ENCODE measurements around the gene IGSF21. TPM values are rescaled to one million over a fixed set of nuclear protein-coding genes. Genes with fewer than 3 reads are reported as not detected.

The IGSF21 gene
- total and polyA plus RNA-seq, 2 of the 8 experiments (the other 6 are each of a cell fraction or from before 2014, with no cell fraction given), result 22.5 to 28.5 TPM

DNA sequence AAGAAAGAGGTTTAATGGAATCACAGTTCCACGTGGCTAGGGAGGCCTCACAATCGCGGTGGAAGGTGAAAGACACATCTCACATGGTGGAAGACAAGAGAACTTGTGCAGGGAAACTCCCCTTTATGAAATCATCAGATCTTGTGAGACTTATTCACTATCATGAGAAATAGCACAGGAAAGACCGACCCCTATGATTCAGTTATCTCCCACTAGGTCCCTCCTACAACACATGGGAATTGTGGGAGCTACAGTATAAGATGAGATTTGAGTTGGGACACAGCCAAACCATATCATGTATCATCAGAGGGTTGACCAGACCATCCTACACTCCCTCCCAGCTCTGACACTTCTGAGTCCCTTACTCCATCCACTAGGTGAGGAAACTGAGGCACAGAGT, 229.2 kb downstream of the IGSF21 start:
- no peak overlapping the region for H2AK5ac ChIP-seq (ENCODE audit: low read depth, low read length)
- TF ChIP-seq CREB1 (IDR thresholded peaks at IDR 0.05) (no peak), RBBP5 (IDR thresholded peaks at IDR 0.05; ENCODE audit: borderline replicate concordance, low read depth, low read length) (no peak), PHF8 (conservative IDR thresholded peaks at IDR 0.05; ENCODE audit: low read depth, low read length) (no peak), BACH1 (IDR thresholded peaks at IDR 0.05; ENCODE audit: low read length) (no peak), SIRT6 (IDR thresholded peaks at IDR 0.05; ENCODE audit: low read length) (no peak), BRCA1 (IDR thresholded peaks at IDR 0.05; ENCODE audit: low read depth, low read length) (no peak), NRF1 (IDR thresholded peaks at IDR 0.05; ENCODE audit: low read depth, low read length) (no peak), TAF7 (optimal IDR thresholded peaks at IDR 0.05; ENCODE audit: borderline replicate concordance, low read depth, low read length) (no peak), KDM4A (IDR thresholded peaks at IDR 0.05; ENCODE audit: low read depth, low read length, severe bottlenecking) (no peak), CBX8 (IDR thresholded peaks at IDR 0.05; ENCODE audit: borderline replicate concordance, low read depth, low read length) (no peak)
- POLR2A ChIA-PET (ENCODE audit: partially characterized antibody), result no interaction called here
- no peak overlapping the region for H3K4me2 ChIP-seq (ENCODE audit: insufficient read depth in 1 of 2, low read depth in 2 of 2, low read length in 2 of 2)
- no peaks in the 10 kb centered on the region for H3K36me3 ChIP-seq (ENCODE audit: control insufficient read depth in 2 of 4, insufficient read depth in 4 of 4, low read length in 3 of 4)
- no peaks in the 10 kb centered on the region for H3K9me3 ChIP-seq (ENCODE audit: insufficient read depth in 2 of 2, low read depth in 1 of 2, low read length in 1 of 2)
- H3K27ac ChIP-seq (ENCODE audit: low read depth, low read length), result no peak overlapping the region
- DNase-seq (ENCODE audit: low read depth in 1 of 2, low spot score in 2 of 2) (no peak), FAIRE-seq (no peak)
- H4K20me1 ChIP-seq (replicated peaks in 1 of 2; ENCODE audit: control insufficient read depth in 1 of 2, insufficient read depth in 2 of 2, low read length in 2 of 2), result no peaks in the 10 kb centered on the region
- H3K9ac ChIP-seq (replicated peaks in 1 of 4; ENCODE audit: extremely low read depth in 1 of 4, low read depth in 3 of 4, low read length in 3 of 4), result no peak overlapping the region
- H4K91ac ChIP-seq (replicated peaks; ENCODE audit: insufficient read length, low read length), result no peak overlapping the region
- H2AFZ ChIP-seq (ENCODE audit: low read length), result no peak overlapping the region
- no peak overlapping the region for H3K4me3 ChIP-seq (ENCODE audit: extremely low read depth in 1 of 4, insufficient read depth in 2 of 4, low read depth in 3 of 4, low read length in 4 of 4)
- 81% methylated on average over 4 of the region's 4 CpGs; no CpG with 5 or more reads in 1 of the 2 experiments for WGBS, 2 experiments (ENCODE audit: extremely low coverage in 1 of 2, insufficient coverage in 1 of 2, insufficient read length in 1 of 2, insufficient replicate concordance in 2 of 2, low coverage in 1 of 2, low lambda C conversion rate in 2 of 2, missing lambda C conversion rate in 1 of 2)
- no peak overlapping the region for H3K4ac ChIP-seq (replicated peaks; ENCODE audit: insufficient read length, low read depth, low read length)
- CTCF ChIA-PET (ENCODE audit: partially characterized antibody), result interaction anchor here (0.7 to 6.7 kb wide), 8 partner anchors 11 to 555 kb away, joined by 3 to 71 read pairs (median 4); no protein-coding TSS in a partner anchor
- H3K27me3 ChIP-seq (replicated peaks in 1 of 4; ENCODE audit: control insufficient read depth in 3 of 4, extremely low read depth in 1 of 4, insufficient read depth in 3 of 4, low read length in 3 of 4), result peaks cover 0 to 2% (median 0%) of the 10 kb centered on the region in 4 experiments; a peak in 2 of 7 replicates
- no peak overlapping the region for H3K14ac ChIP-seq (ENCODE audit: insufficient read length)
- no peak overlapping the region for H2BK120ac ChIP-seq (replicated peaks; ENCODE audit: low read depth, low read length)
- H2BK5ac ChIP-seq (ENCODE audit: low read depth, low read length), result no peak overlapping the region
- H2BK15ac ChIP-seq (ENCODE audit: low read length), result no peak overlapping the region
- H3K79me2 ChIP-seq (ENCODE audit: control insufficient read depth in 1 of 2, insufficient read depth in 2 of 2, low read length in 2 of 2), result no peaks in the 10 kb centered on the region
- no peak overlapping the region for H3K18ac ChIP-seq (ENCODE audit: extremely low read depth, low read length)
- H3K23ac ChIP-seq (ENCODE audit: insufficient read length), result no peak overlapping the region
- no peak overlapping the region for H4K5ac ChIP-seq (ENCODE audit: insufficient read length, low read depth, low read length)
- no peaks in the 10 kb centered on the region for H3K23me2 ChIP-seq (ENCODE audit: low read depth, low read length)
- H2BK20ac ChIP-seq (ENCODE audit: low read length), result no peak overlapping the region
- no peaks in the 10 kb centered on the region for H3K79me1 ChIP-seq (ENCODE audit: low read depth, low read length)
- no peak overlapping the region for H3K56ac ChIP-seq (replicated peaks; ENCODE audit: insufficient read length, low read depth, low read length)
- no peak overlapping the region for H4K8ac ChIP-seq (ENCODE audit: extremely low read depth, insufficient read depth, low read length)
- H3K4me1 ChIP-seq (replicated peaks in 1 of 4; ENCODE audit: control insufficient read depth in 3 of 4, insufficient read depth in 4 of 4, low read length in 3 of 4), result peaks cover 0 to 6% (median 4%) of the 10 kb centered on the region in 4 experiments; a peak in 4 of 7 replicates
- no peak overlapping the region for H2BK12ac ChIP-seq (ENCODE audit: low read depth, low read length)
